Endothelial cell of umbilical vein (primary cell): ENCODE results near the gene CTNNB1. TPM values are rescaled to one million over a fixed set of nuclear protein-coding genes. Genes with fewer than 3 reads are reported as not detected.

Experiments used
- BruUV-seq: library from RNA; stranded (reverse); fragments of 400-500 nt; replicated peaks from 2 replicates; lab custom pipeline; 2021; lab: Mats Ljungman, UMichigan
- CTCF ChIA-PET: fragments of 300-600, 350-600 bp; sonication (Branson Sonifier 250); formaldehyde crosslinking; loops from one replicate; lab custom pipeline; 2021; ENCODE audit warnings: antibody characterized with exemption, inconsistent platforms; lab: Charles Lee
- POLR2A ChIA-PET: fragments of 300-600, 350-600 bp; sonication (Branson Sonifier 250); formaldehyde crosslinking; loops from one replicate; lab custom pipeline; 2021; ENCODE audit warnings: antibody characterized with exemption, inconsistent platforms; lab: Charles Lee
- DNase-seq: peaks from one replicate; pipeline ENCODE4 v3.0.0-alpha.2; 2011; ENCODE audit warnings: low read depth, low spot score
- FAIRE-seq: peaks from 2 replicates; lab custom pipeline; 2011; peaks lifted over from hg19 to GRCh38; lab: Jason Lieb, UNC
- H2AFZ ChIP-seq: 2 replicates; pipeline ENCODE4 v1.6.0; 2012; ENCODE audit warnings: low read depth, low read length, control low read depth, inconsistent platforms
- H3K27ac ChIP-seq: 2 replicates; pipeline ENCODE4 v1.5.1; 2011; ENCODE audit warnings: low read depth, mild to moderate bottlenecking, control low read depth, low read length, moderate library complexity; ENCODE audit not compliant: insufficient read depth
- H3K27me3 ChIP-seq, 2 experiments: 2 replicates each; pipeline versions ENCODE4 v1.6.0 to v1.6.1; 2011; ENCODE audit warnings: low read length in 2 of 2, mixed read lengths in 1 of 2; ENCODE audit not compliant: control insufficient read depth in 2 of 2, insufficient read depth in 2 of 2
- H3K36me3 ChIP-seq, 2 experiments: 2 replicates in 1 of 2; 3 replicates in 1 of 2; pipeline ENCODE4 v1.5.1; 2011; ENCODE audit warnings: low read length in 2 of 2, mild to moderate bottlenecking in 1 of 2, moderate library complexity in 1 of 2; ENCODE audit not compliant: control insufficient read depth in 2 of 2, insufficient read depth in 2 of 2; ENCODE audit errors: extremely low read depth in 1 of 2
- H3K4me1 ChIP-seq: 3 replicates; pipeline ENCODE4 v1.5.1; 2011; ENCODE audit warnings: mild to moderate bottlenecking, low read length; ENCODE audit not compliant: control insufficient read depth, insufficient read depth; ENCODE audit errors: extremely low read depth
- H3K4me2 ChIP-seq: 2 replicates; pipeline ENCODE4 v1.6.1; 2011; ENCODE audit warnings: low read length, control low read depth, mixed read lengths; ENCODE audit not compliant: insufficient read depth
- H3K4me3 ChIP-seq, 3 experiments: fragments of 200-600 bp in 1 of 3; sonication (generic), shearing (Covaris generic) in 1 of 3; replicated peaks in 1 of 3; 2 replicates each; pipeline ENCODE4 v1.5.1; 2011 to 2016; ENCODE audit warnings: control low read depth in 3 of 3, low read length in 3 of 3, mild to moderate bottlenecking in 2 of 3, inconsistent platforms in 1 of 3, low read depth in 1 of 3, moderate library complexity in 1 of 3; ENCODE audit not compliant: insufficient read depth in 1 of 3
- H3K79me2 ChIP-seq: 2 replicates; pipeline ENCODE4 v1.6.0; 2012; ENCODE audit warnings: low read length, inconsistent platforms; ENCODE audit not compliant: control insufficient read depth, insufficient read depth
- H3K9ac ChIP-seq: replicated peaks from 2 replicates; pipeline ENCODE3; 2011; ENCODE audit warnings: low read length, control low read depth; ENCODE audit not compliant: insufficient read depth; ENCODE audit errors: extremely low read depth
- H3K9me1 ChIP-seq: replicated peaks from 3 replicates; pipeline ENCODE4 v1.6.0; 2011; ENCODE audit warnings: mild to moderate bottlenecking, low read length; ENCODE audit not compliant: control insufficient read depth, insufficient read depth; ENCODE audit errors: extremely low read depth
- H3K9me3 ChIP-seq: replicated peaks from 2 replicates; pipeline ENCODE4 v1.5.1; 2012; ENCODE audit warnings: low read length, inconsistent platforms; ENCODE audit not compliant: control insufficient read depth, insufficient read depth
- H4K20me1 ChIP-seq: replicated peaks from 2 replicates; pipeline ENCODE3; 2011; ENCODE audit warnings: mild to moderate bottlenecking, low read length; ENCODE audit not compliant: control insufficient read depth, insufficient read depth; ENCODE audit errors: extremely low read depth
- EZH2 ChIP-seq: IDR thresholded peaks from 2 replicates; pipeline ENCODE4 v1.6.1; 2012; ENCODE audit warnings: borderline replicate concordance, low read depth, mild to moderate bottlenecking, moderate library complexity, low read length, inconsistent platforms; ENCODE audit not compliant: severe bottlenecking
- FOS ChIP-seq: IDR thresholded peaks from 2 replicates; pipeline ENCODE4 v1.6.1; 2011; ENCODE audit warnings: mild to moderate bottlenecking, low read length, moderate library complexity, borderline replicate concordance; ENCODE audit not compliant: insufficient read depth
- GATA2 ChIP-seq: IDR thresholded peaks from 2 replicates; pipeline ENCODE4 v1.7.0; 2011; ENCODE audit warnings: low read depth, mild to moderate bottlenecking, moderate library complexity, mixed read lengths, low read length; ENCODE audit not compliant: insufficient read length, insufficient read depth
- JUN ChIP-seq: IDR thresholded peaks from 2 replicates; pipeline ENCODE4 v1.6.1; 2011; ENCODE audit warnings: borderline replicate concordance, low read depth; ENCODE audit not compliant: insufficient read length, insufficient read depth
- MYC ChIP-seq: IDR thresholded peaks from one replicate; pipeline ENCODE4 v1.6.1; 2011; ENCODE audit warnings: mild to moderate bottlenecking, low read depth, low read length
- POLR2A ChIP-seq: IDR thresholded peaks from 2 replicates; pipeline ENCODE4 v1.6.1; 2012; ENCODE audit warnings: low read depth, mild to moderate bottlenecking, control low read depth, low read length
- POLR2AphosphoS5 ChIP-seq: IDR thresholded peaks from 2 replicates; pipeline ENCODE4 v1.6.1; 2012; ENCODE audit warnings: low read depth, mild to moderate bottlenecking, control low read depth, low read length, moderate library complexity; ENCODE audit not compliant: insufficient read depth
- dilution Hi-C: fragments of 300-500 bp; cut with MboI; formaldehyde crosslinking; loops from one replicate; pipeline ENCODE4 v1.15.0; 2019; ENCODE audit warnings: low sequenced_read_pairs; ENCODE audit not compliant: extremely low pct_ligation_motif_present
- intact Hi-C: fragments of 100-400 bp; cut with micrococcal nuclease; formaldehyde crosslinking; loops from one replicate; pipeline ENCODE4 v1.10.0; 2022
- polyA plus RNA-seq, 4 experiments: library from polyadenylated mRNA; depleted of rRNA in 3 of 4; stranded (reverse) in 3 of 4; unstranded in 1 of 4; fragments of >200 nt; gene quantifications; 2 replicates each; pipeline versions ENCODE4 v1.2.1 to v1.2.3, GENCODE V29; 2011 to 2012; ENCODE audit warnings: missing spikeins in 1 of 4
- total RNA-seq: library from RNA; stranded (reverse); gene quantifications from 2 replicates; pipeline ENCODE4 v1.2.3, GENCODE V29; 2021
- TF ChIP-seq, protein P1 (sequence below): IDR thresholded peaks from 2 replicates; pipeline ENCODE4 v1.6.1; 2011; ENCODE audit not compliant: insufficient read depth, insufficient read length
- TF ChIP-seq, protein P2 (sequence below), 2 donors: IDR thresholded peaks; 1 replicate in 1 of 2; 2 replicates in 1 of 2; pipeline ENCODE4 v1.5.1; 2011; ENCODE audit warnings: low read length in 2 of 2, mild to moderate bottlenecking in 2 of 2, moderate library complexity in 2 of 2, control low read depth in 1 of 2, inconsistent platforms in 1 of 2, low read depth in 1 of 2; ENCODE audit not compliant: insufficient read depth in 1 of 2; ENCODE audit errors: extremely low read depth in 1 of 2

The CTNNB1 gene
- total and polyA plus RNA-seq, 2 donors (not counting 3 experiments of a cell fraction or from before 2014, with no cell fraction given), result 513 to 906 TPM

DNA sequence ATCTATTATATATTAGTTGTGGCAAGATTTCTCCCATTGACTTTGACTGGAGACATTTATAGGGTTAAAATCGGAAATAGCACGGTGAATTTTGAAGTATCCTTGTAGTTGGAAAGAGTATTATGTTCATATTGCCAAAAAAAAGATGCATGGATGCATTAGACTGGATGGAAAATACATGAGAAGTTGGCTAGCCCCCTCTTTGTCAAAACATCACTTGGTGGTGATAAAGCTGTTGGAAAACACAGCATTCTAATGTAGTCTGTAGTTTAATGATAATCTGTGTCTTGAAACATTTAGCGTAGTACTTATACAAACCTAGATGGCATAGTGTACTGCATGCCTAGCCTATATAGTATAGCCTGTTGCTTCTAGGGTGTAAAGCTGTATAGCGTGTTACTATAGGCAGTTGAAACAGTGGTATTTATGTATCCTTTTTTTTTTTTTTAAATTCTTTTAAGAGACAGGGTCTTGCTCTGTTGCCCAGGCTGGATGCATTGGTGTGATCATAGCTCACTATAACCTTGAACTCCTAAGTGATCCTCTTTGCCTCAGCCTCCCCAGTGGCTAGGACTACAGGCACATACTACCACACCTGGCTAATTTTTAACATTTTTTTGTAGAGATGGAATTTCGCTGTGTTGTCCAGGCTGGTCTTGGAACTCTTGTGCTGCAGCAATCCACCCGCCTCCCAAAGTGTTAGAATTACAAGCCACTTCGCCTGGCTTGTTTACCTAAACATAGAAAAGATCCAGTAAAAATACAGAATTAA, 21.8 kb downstream of the CTNNB1 start:
- Histone ChIP-seq H3K79me2 (peaks cover 95% of the 10 kb centered on the region), H3K27me3 (no peaks in the 10 kb centered on the region), H3K9ac (no peak overlapping the region), H3K4me1 (peaks cover 15% of the 10 kb centered on the region), H3K9me3 (no peaks in the 10 kb centered on the region), H3K4me3 (no peak overlapping the region), H3K36me3 (peaks cover 13 to 16% of the 10 kb centered on the region in 2 experiments), H3K27ac (no peak overlapping the region), H3K9me1 (no peaks in the 10 kb centered on the region), H3K4me2 (no peak overlapping the region), H2AFZ (no peak overlapping the region), H4K20me1 (peaks cover 33% of the 10 kb centered on the region)
- POLR2A ChIA-PET, result no interaction called here
- dilution Hi-C loops (no loop called here), intact Hi-C loops (loop anchor here (5.0 kb wide), 3 partner anchors 249 to 639 kb away; no protein-coding TSS in a partner anchor)
- DNase-seq (no peak), FAIRE-seq (no peak)
- no peak for TF ChIP-seq JUN
- BruUV-seq, result no TSS peak
- CTCF ChIA-PET, result no interaction called here

DNA sequence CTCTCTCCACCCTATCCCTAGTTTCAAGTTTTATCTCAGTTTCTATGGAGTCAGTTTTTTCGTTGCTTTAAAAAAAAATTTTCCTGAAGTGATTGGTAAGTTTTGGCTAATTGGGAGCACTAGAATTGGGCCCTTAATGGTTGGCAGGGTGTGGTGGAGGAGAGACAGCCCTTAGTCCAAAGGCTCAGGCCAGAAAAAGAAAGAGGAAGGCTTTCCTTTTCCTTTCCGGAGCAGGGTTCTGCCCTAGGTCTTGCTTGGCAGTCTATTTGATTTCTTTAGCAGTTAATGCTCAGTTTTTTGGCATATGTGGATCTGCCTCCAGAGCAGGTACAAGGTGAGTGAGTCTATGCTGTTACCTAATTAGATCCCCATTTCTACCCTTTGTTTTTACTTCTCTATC, 22.7 kb downstream of the CTNNB1 start:
- peaks cover 95% of the 10 kb centered on the region for H3K79me2 ChIP-seq
- H3K9me3 ChIP-seq, result no peaks in the 10 kb centered on the region
- H4K20me1 ChIP-seq, result peaks cover 30% of the 10 kb centered on the region
- POLR2A ChIA-PET, result no interaction called here
- no peak overlapping the region for H3K9ac ChIP-seq
- no peak overlapping the region for H3K4me2 ChIP-seq
- dilution Hi-C loops (no loop called here), intact Hi-C loops (loop anchor here (5.0 kb wide), 3 partner anchors 250 to 640 kb away; no protein-coding TSS in a partner anchor)
- no peaks in the 10 kb centered on the region for H3K9me1 ChIP-seq
- no TSS peak for BruUV-seq
- no peaks in the 10 kb centered on the region for H3K27me3 ChIP-seq
- peaks cover 20 to 22% of the 10 kb centered on the region in 2 experiments for H3K36me3 ChIP-seq
- DNase-seq (no peak), FAIRE-seq (no peak)
- H2AFZ ChIP-seq, result no peak overlapping the region
- CTCF ChIA-PET, result no interaction called here
- H3K4me1 ChIP-seq, result peaks cover 9% of the 10 kb centered on the region
- TF ChIP-seq POLR2A (no peak), MYC (no peak), POLR2AphosphoS5 (no peak), GATA2 (no peak), EZH2 (no peak), FOS (no peak), JUN (no peak)
- TF ChIP-seq, protein P1, sequence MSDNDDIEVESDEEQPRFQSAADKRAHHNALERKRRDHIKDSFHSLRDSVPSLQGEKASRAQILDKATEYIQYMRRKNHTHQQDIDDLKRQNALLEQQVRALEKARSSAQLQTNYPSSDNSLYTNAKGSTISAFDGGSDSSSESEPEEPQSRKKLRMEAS, result no peak
- TF ChIP-seq, protein P2, sequence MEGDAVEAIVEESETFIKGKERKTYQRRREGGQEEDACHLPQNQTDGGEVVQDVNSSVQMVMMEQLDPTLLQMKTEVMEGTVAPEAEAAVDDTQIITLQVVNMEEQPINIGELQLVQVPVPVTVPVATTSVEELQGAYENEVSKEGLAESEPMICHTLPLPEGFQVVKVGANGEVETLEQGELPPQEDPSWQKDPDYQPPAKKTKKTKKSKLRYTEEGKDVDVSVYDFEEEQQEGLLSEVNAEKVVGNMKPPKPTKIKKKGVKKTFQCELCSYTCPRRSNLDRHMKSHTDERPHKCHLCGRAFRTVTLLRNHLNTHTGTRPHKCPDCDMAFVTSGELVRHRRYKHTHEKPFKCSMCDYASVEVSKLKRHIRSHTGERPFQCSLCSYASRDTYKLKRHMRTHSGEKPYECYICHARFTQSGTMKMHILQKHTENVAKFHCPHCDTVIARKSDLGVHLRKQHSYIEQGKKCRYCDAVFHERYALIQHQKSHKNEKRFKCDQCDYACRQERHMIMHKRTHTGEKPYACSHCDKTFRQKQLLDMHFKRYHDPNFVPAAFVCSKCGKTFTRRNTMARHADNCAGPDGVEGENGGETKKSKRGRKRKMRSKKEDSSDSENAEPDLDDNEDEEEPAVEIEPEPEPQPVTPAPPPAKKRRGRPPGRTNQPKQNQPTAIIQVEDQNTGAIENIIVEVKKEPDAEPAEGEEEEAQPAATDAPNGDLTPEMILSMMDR (IDR thresholded peaks at IDR 0.05; ENCODE audit: extremely low read depth in 1 of 2, insufficient read depth in 1 of 2, low read depth in 1 of 2, low read length in 2 of 2), result no peak
- H3K27ac ChIP-seq, result no peak overlapping the region
- H3K4me3 ChIP-seq, result no peak overlapping the region
